Upper lobe of right lung (tissue), 1 donor: ENCODE data around the gene SLC6A17. TPM values are rescaled to one million over a fixed set of nuclear protein-coding genes. Genes with fewer than 3 reads are reported as not detected.
A peak's percentile ranks its signal among the peaks of the same experiment; 100 is the strongest.

Experiments
- ATAC-seq: fragments of 200-7000 bp; cut with Tn5 transposase; one replicate; pipeline ENCODE4 v1.9.1; 2020; ENCODE audit warnings: mild to moderate bottlenecking, moderate library complexity
- DNase-seq: peaks from one replicate; pipeline ENCODE4 v3.0.0-alpha.2; 2020
- H3K27ac ChIP-seq: fragments of 200-600 bp; one replicate; pipeline ENCODE4 v1.8.0; 2022
- H3K27me3 ChIP-seq: fragments of 200-600 bp; one replicate; pipeline ENCODE4 v1.8.0; 2022; ENCODE audit warnings: mild to moderate bottlenecking
- H3K36me3 ChIP-seq: fragments of 200-600 bp; one replicate; pipeline ENCODE4 v1.8.0; 2022
- H3K4me1 ChIP-seq: fragments of 200-600 bp; one replicate; pipeline ENCODE4 v1.8.0; 2022
- H3K4me3 ChIP-seq: fragments of 200-600 bp; one replicate; pipeline ENCODE4 v1.8.0; 2022; ENCODE audit warnings: mild to moderate bottlenecking
- H3K9me3 ChIP-seq: fragments of 200-600 bp; one replicate; pipeline ENCODE4 v1.8.0; 2022
- intact Hi-C: fragments of 100-400 bp; cut with DNase I; formaldehyde crosslinking; loops from one replicate; pipeline ENCODE4 v1.11.0; 2022
- total RNA-seq: library from RNA; stranded (reverse); fragmentation: NEBNext Ultra II Directional; extraction: Animal tissue kit (Norgen Biotek cat#: 25700); gene quantifications from one replicate; pipeline ENCODE4 v1.2.1, GENCODE V29; 2021
- TF ChIP-seq, protein P1 (sequence below): fragments of 200-600 bp; IDR thresholded peaks from one replicate; pipeline ENCODE4 v1.8.0; 2022; ENCODE audit warnings: antibody characterized with exemption
- donor health status: DM: no; HTN: yes; CAD: no; lungs with severe emphysema.

The SLC6A17 gene
- total RNA-seq, 1 donor from 2014 or later, result 0.06 TPM

DNA sequence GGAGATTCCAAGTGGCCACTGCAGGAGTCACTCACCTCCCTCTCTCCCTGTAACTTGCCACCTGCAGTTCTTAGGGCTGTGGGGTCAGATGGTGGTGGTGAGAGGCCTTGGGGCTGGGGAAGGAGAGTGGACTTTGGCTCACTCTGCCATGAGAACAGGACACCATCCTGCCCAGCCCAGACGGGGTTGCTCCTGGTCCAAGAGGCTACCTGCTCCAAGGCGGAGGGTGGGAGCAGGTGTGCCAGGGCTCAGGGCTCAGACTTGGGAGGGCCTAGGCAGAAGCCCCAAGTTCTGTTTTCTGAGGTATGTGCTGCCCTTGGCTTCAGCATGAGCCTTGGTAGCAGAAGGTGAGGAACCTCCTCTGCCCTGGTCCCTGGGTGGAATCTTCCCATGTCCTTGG is 48.5 kb downstream of the SLC6A17 start:
- H3K27ac ChIP-seq, result no peak overlapping the region
- H3K4me3 ChIP-seq, result no peak overlapping the region
- ATAC-seq (no peak), DNase-seq (no peak)
- no peaks in the 10 kb centered on the region for H3K9me3 ChIP-seq
- no peaks in the 10 kb centered on the region for H3K36me3 ChIP-seq
- intact Hi-C loops, result no loop called here
- TF ChIP-seq, protein P1, sequence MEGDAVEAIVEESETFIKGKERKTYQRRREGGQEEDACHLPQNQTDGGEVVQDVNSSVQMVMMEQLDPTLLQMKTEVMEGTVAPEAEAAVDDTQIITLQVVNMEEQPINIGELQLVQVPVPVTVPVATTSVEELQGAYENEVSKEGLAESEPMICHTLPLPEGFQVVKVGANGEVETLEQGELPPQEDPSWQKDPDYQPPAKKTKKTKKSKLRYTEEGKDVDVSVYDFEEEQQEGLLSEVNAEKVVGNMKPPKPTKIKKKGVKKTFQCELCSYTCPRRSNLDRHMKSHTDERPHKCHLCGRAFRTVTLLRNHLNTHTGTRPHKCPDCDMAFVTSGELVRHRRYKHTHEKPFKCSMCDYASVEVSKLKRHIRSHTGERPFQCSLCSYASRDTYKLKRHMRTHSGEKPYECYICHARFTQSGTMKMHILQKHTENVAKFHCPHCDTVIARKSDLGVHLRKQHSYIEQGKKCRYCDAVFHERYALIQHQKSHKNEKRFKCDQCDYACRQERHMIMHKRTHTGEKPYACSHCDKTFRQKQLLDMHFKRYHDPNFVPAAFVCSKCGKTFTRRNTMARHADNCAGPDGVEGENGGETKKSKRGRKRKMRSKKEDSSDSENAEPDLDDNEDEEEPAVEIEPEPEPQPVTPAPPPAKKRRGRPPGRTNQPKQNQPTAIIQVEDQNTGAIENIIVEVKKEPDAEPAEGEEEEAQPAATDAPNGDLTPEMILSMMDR, result no peak
- H3K27me3 ChIP-seq, result no peaks in the 10 kb centered on the region
- H3K4me1 ChIP-seq, result no peaks in the 10 kb centered on the region

DNA sequence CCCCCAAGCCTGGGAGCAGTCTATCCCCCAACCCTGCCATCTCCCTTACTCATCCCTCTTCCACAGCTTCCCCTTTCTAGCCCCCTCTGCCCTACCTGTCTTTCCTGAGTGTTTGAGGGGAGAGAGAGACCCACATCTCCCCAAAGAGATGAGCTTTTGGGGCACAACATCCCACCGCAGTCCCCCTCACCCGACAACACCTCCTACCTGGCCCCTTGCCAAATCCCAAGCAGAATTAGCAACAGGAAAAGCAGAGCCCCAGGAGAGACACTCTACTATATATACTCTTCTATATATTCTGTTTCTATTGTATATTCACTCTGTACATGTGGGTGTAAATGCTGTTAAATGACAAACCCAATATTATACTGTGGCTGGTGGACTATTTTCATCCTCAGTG is 49.9 kb downstream of the SLC6A17 start:
- Histone ChIP-seq H3K27ac (no peak overlapping the region), H3K4me1 (no peaks in the 10 kb centered on the region), H3K36me3 (no peaks in the 10 kb centered on the region), H3K4me3 (no peak overlapping the region), H3K9me3 (no peaks in the 10 kb centered on the region), H3K27me3 (no peaks in the 10 kb centered on the region)
- intact Hi-C loops, result loop anchor here (5.0 kb wide), 1 partner anchor 262 kb away; no protein-coding TSS in a partner anchor
- TF ChIP-seq, protein P1, result no peak
- no peak for DNase-seq
- no peak for ATAC-seq

DNA sequence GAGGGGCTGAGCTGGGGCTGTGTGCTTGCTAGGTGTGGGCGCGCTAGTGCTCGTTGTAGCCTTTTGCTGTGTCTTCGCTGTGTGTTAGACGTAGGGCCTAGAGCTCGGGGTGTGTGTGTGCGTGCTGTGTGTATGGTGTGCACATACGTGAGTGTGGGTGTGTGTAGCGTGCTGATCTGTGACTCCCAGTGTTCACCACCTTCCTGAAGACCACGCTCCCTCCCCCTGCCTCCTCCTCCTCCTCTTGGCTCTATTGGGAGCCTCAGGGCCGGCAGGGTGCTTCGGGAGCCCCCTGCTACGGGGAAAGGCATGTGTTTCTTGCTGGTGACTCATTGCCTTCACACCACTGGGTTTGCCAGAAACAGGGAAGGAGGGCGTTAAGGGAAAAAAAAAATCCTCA is 50.4 kb downstream of the SLC6A17 start:
- H3K4me1 ChIP-seq, result no peaks in the 10 kb centered on the region
- H3K4me3 ChIP-seq, result no peak overlapping the region
- no peak for ATAC-seq
- H3K9me3 ChIP-seq, result no peaks in the 10 kb centered on the region
- no peaks in the 10 kb centered on the region for H3K27me3 ChIP-seq
- no peak for DNase-seq
- intact Hi-C loops, result loop anchor here (5.0 kb wide), 1 partner anchor 262 kb away; no protein-coding TSS in a partner anchor
- H3K27ac ChIP-seq, result no peak overlapping the region
- H3K36me3 ChIP-seq, result no peaks in the 10 kb centered on the region
- TF ChIP-seq, protein P1, result no peak

DNA sequence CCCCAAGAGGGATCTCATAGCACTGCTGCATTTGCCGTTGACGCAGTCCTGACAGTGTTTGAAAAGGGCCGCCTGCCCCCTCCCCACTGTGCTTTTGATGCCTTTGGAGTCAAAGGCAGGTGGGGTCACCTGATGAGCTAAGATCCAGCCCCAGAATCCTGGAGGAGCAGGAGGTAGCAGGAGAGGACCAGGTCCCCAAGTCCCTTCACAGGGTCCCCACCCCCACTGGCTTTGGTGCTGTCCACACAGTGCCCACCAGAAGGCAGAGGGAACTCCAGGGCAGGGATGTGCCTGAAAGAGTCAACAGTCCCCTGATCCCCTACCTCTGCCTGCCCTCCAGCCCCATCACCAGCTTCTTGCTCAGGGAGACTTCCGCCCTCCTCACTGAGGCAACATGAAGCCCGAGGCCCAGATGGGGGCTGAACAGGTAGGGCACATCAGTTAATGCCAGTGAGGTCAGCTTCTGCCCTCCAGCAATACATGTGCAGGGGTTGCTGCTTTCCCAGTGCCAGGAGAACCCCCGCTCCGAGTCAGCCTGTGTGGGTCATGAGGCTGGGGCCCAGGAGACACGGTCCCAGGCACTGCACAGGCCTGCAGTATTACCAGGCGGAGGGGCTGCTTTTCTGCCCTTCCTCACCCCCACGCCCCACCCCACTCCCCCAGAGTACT is 51.0 kb downstream of the SLC6A17 start:
- ATAC-seq (no peak), DNase-seq (no peak)
- intact Hi-C loops, result loop anchor here (5.0 kb wide), 1 partner anchor 261 kb away; no protein-coding TSS in a partner anchor
- H3K27me3 ChIP-seq, result no peaks in the 10 kb centered on the region
- TF ChIP-seq, protein P1, result no peak
- H3K9me3 ChIP-seq, result no peaks in the 10 kb centered on the region
- no peak overlapping the region for H3K27ac ChIP-seq
- H3K4me3 ChIP-seq, result no peak overlapping the region
- H3K4me1 ChIP-seq, result no peaks in the 10 kb centered on the region
- no peaks in the 10 kb centered on the region for H3K36me3 ChIP-seq

DNA sequence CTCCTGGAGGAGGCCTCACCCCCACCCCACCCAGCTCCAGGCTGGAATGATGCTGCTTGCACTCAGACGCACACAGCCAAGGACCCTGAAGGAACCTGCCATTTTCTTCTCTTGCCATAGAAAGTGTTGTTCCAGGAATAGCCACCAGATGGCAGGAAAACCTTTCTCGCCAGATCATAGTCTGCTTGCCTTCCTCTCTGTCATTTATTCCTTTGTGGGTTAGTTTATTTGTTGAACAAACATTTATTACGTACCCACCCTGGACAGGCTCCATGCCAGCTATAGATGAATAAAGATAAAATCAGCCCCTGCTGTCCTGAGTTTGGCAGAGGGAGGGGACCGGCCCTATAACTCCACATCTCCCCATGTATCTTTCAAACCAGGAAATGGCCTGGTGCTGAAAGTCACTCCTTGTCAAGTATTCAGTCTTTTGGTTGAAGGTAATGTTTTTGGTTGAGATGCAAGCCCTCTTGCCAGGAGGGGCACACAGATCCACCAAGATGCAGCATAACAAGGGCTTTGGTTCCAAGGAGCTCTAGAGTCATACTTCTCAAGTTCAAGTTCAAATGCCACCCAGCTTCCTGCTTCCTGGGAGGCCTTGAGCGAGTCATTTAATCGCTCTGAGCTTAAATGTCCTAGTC is 52.8 kb downstream of the SLC6A17 start:
- Histone ChIP-seq H3K36me3 (no peaks in the 10 kb centered on the region), H3K27me3 (no peaks in the 10 kb centered on the region), H3K4me3 (no peak overlapping the region), H3K4me1 (no peaks in the 10 kb centered on the region), H3K9me3 (no peaks in the 10 kb centered on the region), H3K27ac (no peak overlapping the region)
- no peak for DNase-seq
- TF ChIP-seq, protein P1, result peak; percentile 86
- intact Hi-C loops, result loop anchor here (2.0 to 5.0 kb wide), 2 partner anchors 110 to 259 kb away; no protein-coding TSS in a partner anchor
- ATAC-seq, result peak; percentile 65
